Gastroesophageal sphincter (tissue), 4 donors: ENCODE data around the gene PCNX3. TPM values are rescaled to one million over a fixed set of nuclear protein-coding genes. Genes with fewer than 3 reads are reported as not detected.
A peak's percentile ranks its signal among the peaks of the same experiment; 100 is the strongest.

ENCODE experiments used
- ATAC-seq: fragments of 150-250 bp; one replicate; pipeline ENCODE4 v1.9.1; 2016; ENCODE audit warnings: mild to moderate bottlenecking, moderate library complexity
- H3K27ac ChIP-seq, 4 donors: fragments of 200-600 bp; sonication (generic) in 3 of 4; 1 replicate in 3 of 4; 2 replicates in 1 of 4; pipeline ENCODE4 v1.5.1; 2016 to 2019
- H3K27me3 ChIP-seq: fragments of 200-600 bp; sonication (generic); one replicate; pipeline ENCODE4 v1.5.1; 2019
- H3K36me3 ChIP-seq, 2 donors: fragments of 200-600 bp; sonication (generic); one replicate each; pipeline ENCODE4 v1.5.1; 2019; ENCODE audit warnings: control low read depth in 1 of 2
- H3K4me1 ChIP-seq, 3 donors: fragments of 200-600 bp; sonication (generic); 1 replicate in 2 of 3; 2 replicates in 1 of 3; pipeline ENCODE4 v1.5.1; 2016 to 2019; ENCODE audit warnings: control low read depth in 2 of 3
- H3K4me3 ChIP-seq, 2 donors: fragments of 200-600 bp; sonication (generic); one replicate each; pipeline ENCODE4 v1.5.1; 2019; ENCODE audit warnings: mild to moderate bottlenecking in 1 of 2, moderate library complexity in 1 of 2
- H3K9me3 ChIP-seq, 3 donors: fragments of 200-600 bp; sonication (generic); one replicate each; pipeline ENCODE4 v1.5.1; 2017 to 2019; ENCODE audit warnings: control low read depth in 2 of 3
- EP300 ChIP-seq: sonication (generic); formaldehyde crosslinking; IDR thresholded peaks from one replicate; pipeline ENCODE4 v1.6.1; 2017; ENCODE audit warnings: antibody characterized with exemption, mild to moderate bottlenecking
- POLR2A ChIP-seq, 2 donors: fragments of 450-650 bp; IDR thresholded peaks; one replicate each; pipeline ENCODE4 v1.6.1; 2017; ENCODE audit warnings: antibody characterized with exemption in 2 of 2, mild to moderate bottlenecking in 2 of 2, moderate library complexity in 1 of 2
- POLR2AphosphoS5 ChIP-seq: sonication (generic); formaldehyde crosslinking; IDR thresholded peaks from one replicate; pipeline ENCODE4 v1.6.1; 2017; ENCODE audit warnings: antibody characterized with exemption
- WGBS, 2 donors: methylation state at CpG; one replicate each; pipeline ENCODE4 v1.1.5; 2018; ENCODE audit warnings: low coverage in 1 of 2; 5-methylcytosine and 5-hydroxymethylcytosine counted together
- total RNA-seq, 4 donors: library from RNA; depleted of rRNA; stranded (reverse); fragments of >200 nt; gene quantifications; one replicate each; pipeline ENCODE4 v1.1.0, GENCODE V29; 2016
- TF ChIP-seq, protein P1 (sequence below), 4 experiments: fragments of 200-600 bp in 2 of 4; fragments of 450-650 bp in 2 of 4; sonication (generic) in 1 of 4; IDR thresholded peaks; one replicate each; pipeline ENCODE4 v1.5.1; 2017 to 2019; ENCODE audit warnings: antibody characterized with exemption in 4 of 4, mild to moderate bottlenecking in 2 of 4, moderate library complexity in 2 of 4

The PCNX3 gene
- total RNA-seq, 4 donors from 2014 or later: 15.9 to 40.1 (median 19.3) TPM

- no peaks in the 10 kb centered on the region for H3K27me3 ChIP-seq
- H3K36me3 ChIP-seq: peaks cover 0 to 68% of the 10 kb centered on the region in 2 donors
- peak within 1 kb of the TSS in 2 of 4 donors; percentile 20 to 72 for H3K27ac ChIP-seq
- H3K4me3 ChIP-seq: no peak within 1 kb of the TSS
- ATAC-seq: no peak
- H3K9me3 ChIP-seq: no peaks in the 10 kb centered on the region
- WGBS, 2 donors: 0 to 85% methylated on average over 1 to 5 of the region's 12 CpGs
- peak in 1 of 2 donors; percentile 6 for TF ChIP-seq POLR2A (IDR thresholded peaks at IDR 0.05)
- TF ChIP-seq, protein P1, sequence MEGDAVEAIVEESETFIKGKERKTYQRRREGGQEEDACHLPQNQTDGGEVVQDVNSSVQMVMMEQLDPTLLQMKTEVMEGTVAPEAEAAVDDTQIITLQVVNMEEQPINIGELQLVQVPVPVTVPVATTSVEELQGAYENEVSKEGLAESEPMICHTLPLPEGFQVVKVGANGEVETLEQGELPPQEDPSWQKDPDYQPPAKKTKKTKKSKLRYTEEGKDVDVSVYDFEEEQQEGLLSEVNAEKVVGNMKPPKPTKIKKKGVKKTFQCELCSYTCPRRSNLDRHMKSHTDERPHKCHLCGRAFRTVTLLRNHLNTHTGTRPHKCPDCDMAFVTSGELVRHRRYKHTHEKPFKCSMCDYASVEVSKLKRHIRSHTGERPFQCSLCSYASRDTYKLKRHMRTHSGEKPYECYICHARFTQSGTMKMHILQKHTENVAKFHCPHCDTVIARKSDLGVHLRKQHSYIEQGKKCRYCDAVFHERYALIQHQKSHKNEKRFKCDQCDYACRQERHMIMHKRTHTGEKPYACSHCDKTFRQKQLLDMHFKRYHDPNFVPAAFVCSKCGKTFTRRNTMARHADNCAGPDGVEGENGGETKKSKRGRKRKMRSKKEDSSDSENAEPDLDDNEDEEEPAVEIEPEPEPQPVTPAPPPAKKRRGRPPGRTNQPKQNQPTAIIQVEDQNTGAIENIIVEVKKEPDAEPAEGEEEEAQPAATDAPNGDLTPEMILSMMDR (IDR thresholded peaks at IDR 0.05): no peak
- H3K4me1 ChIP-seq: peaks cover 0 to 53% (median 13%) of the 10 kb centered on the region in 3 donors
Measured at GRCh38 chr11:65595543-65596281, 19.9 kb upstream of the PCNX3 start, which contains the start of gene KCNK7. TSS of gene KCNK7 (minus strand) at chr11:65595800. CDS start at chr11:65595772, 28 bp downstream.

GRCh38 chr11:65596520-65596919, 19.1 kb upstream of the PCNX3 start:
- H3K27ac ChIP-seq: no peak overlapping the region
- peaks cover 0 to 68% of the 10 kb centered on the region in 2 donors for H3K36me3 ChIP-seq
- TF ChIP-seq POLR2A (IDR thresholded peaks at IDR 0.05): no peak
- TF ChIP-seq EP300: no peak
- TF ChIP-seq POLR2AphosphoS5: no peak
- TF ChIP-seq, protein P1 (IDR thresholded peaks at IDR 0.05): no peak
- H3K4me1 ChIP-seq: peaks cover 0 to 46% (median 13%) of the 10 kb centered on the region in 3 donors
- WGBS, 2 donors: 40% methylated on average over 1 of the region's 6 CpGs; no CpG with 5 or more reads in 1 of the 2 donors
- H3K9me3 ChIP-seq: no peaks in the 10 kb centered on the region
- no peak overlapping the region for H3K4me3 ChIP-seq
- ATAC-seq: no peak
- H3K27me3 ChIP-seq: no peaks in the 10 kb centered on the region

- H3K9me3 ChIP-seq: no peaks in the 10 kb centered on the region
- peaks cover 0 to 68% of the 10 kb centered on the region in 2 donors for H3K36me3 ChIP-seq
- TF ChIP-seq EP300 (no peak), POLR2A (IDR thresholded peaks at IDR 0.05) (no peak), POLR2AphosphoS5 (no peak)
- TF ChIP-seq, protein P1 (IDR thresholded peaks at IDR 0.05): no peak
- no peak overlapping the region for H3K27ac ChIP-seq
- peaks cover 0 to 29% (median 13%) of the 10 kb centered on the region in 3 donors for H3K4me1 ChIP-seq
- H3K27me3 ChIP-seq: no peaks in the 10 kb centered on the region
- ATAC-seq: no peak
- no peak overlapping the region for H3K4me3 ChIP-seq
- WGBS, 2 donors: 93% methylated on average over 5 of the region's 16 CpGs; no CpG with 5 or more reads in 1 of the 2 donors
Measured at GRCh38 chr11:65598258-65598699, 17.3 kb upstream of the PCNX3 start.

DNA sequence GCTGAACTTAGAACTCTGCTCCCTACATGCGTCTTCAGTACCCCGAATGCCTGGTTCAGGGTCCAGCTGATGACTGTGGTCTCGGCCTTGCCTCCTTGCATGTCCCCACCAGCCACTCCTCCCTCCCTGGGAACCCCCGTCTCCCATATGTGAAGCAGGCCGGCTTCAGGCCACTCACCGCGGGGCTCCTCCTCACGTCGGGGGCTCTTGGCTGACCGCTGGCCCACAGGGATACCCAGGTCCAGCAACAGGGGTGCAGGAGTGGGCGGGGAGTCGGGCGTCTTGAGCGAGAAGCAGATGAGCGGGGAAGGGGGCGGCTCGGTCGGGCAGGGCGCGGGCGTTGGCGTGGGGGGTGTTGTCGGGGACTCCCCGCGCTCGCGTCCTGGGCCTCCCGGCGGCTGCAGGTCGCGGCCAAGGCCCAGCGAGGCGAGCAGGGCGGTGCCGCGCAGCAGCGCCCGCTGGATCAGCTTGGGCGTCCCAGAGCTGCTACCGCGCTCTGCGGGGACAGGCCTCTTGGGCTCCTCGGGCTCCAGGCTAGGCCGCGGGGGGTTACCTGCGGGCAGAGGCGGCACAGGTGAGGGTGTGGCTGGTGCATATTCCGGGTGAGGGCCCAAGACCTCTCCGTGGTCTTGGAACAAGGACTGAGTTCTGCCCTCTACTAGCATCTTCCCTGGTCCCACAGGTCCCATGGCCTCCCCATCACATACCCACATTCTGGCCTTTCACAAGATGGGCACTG, 16.2 kb upstream of the PCNX3 start:
- no peak for ATAC-seq
- WGBS, 2 donors: 83 to 86% methylated on average over 2 of the region's 49 CpGs
- Histone ChIP-seq H3K36me3 (peaks cover 0 to 76% of the 10 kb centered on the region in 2 donors), H3K4me3 (no peak overlapping the region), H3K9me3 (no peaks in the 10 kb centered on the region), H3K4me1 (peaks cover 0 to 18% (median 10%) of the 10 kb centered on the region in 3 donors), H3K27me3 (no peaks in the 10 kb centered on the region), H3K27ac (no peak overlapping the region)
- TF ChIP-seq POLR2AphosphoS5 (no peak), POLR2A (IDR thresholded peaks at IDR 0.05) (no peak), EP300 (no peak)
- TF ChIP-seq, protein P1 (IDR thresholded peaks at IDR 0.05): no peak
